Glutamatergic neuron (in vitro differentiated cells): ENCODE measurements around the gene MYO1H. TPM values are rescaled to one million over a fixed set of nuclear protein-coding genes. Genes with fewer than 3 reads are reported as not detected.
"Not testable (repeated sequence)": the region's sequence is repeated elsewhere in the genome, so short reads cannot be mapped to it uniquely, and the experiment has no call there.

Experiments
- DNase-seq: peaks from one replicate; pipeline ENCODE4 v3.0.0; 2022
- H3K27ac Mint-ChIP-seq: one replicate; pipeline ENCODE4 v1.8.0; 2020; ENCODE audit warnings: mild to moderate bottlenecking, mixed read lengths, inconsistent platforms; ENCODE audit not compliant: unreplicated experiment
- H3K27me3 Mint-ChIP-seq: one replicate; pipeline ENCODE4 v1.8.0; 2020; ENCODE audit warnings: mild to moderate bottlenecking, moderate library complexity, mixed read lengths, inconsistent platforms; ENCODE audit not compliant: unreplicated experiment
- H3K36me3 Mint-ChIP-seq: one replicate; pipeline ENCODE4 v1.8.0; 2020; ENCODE audit warnings: mild to moderate bottlenecking, mixed read lengths, inconsistent platforms; ENCODE audit not compliant: unreplicated experiment
- H3K4me1 Mint-ChIP-seq: one replicate; pipeline ENCODE4 v1.8.0; 2020; ENCODE audit warnings: mild to moderate bottlenecking, low read depth, mixed read lengths, inconsistent platforms; ENCODE audit not compliant: unreplicated experiment
- H3K4me3 Mint-ChIP-seq: one replicate; pipeline ENCODE4 v1.8.0; 2020; ENCODE audit warnings: mild to moderate bottlenecking, mixed read lengths, inconsistent platforms; ENCODE audit not compliant: unreplicated experiment
- H3K9me3 Mint-ChIP-seq: one replicate; pipeline ENCODE4 v1.8.0; 2020; ENCODE audit warnings: mild to moderate bottlenecking, moderate library complexity, mixed read lengths, inconsistent platforms; ENCODE audit not compliant: unreplicated experiment
- CTCF ChIP-seq: fragments of 200-600 bp; sonication (generic); IDR thresholded peaks from one replicate; pipeline ENCODE4 v1.5.0; 2021; ENCODE audit not compliant: partially characterized antibody, unreplicated experiment
- total RNA-seq: library from RNA; stranded (reverse); fragmentation: NEBNext Ultra II Directional; extraction: Animal tissue kit (Norgen Biotek cat#: 25700); gene quantifications from one replicate; pipeline ENCODE4 v1.2.1, GENCODE V29; 2021; ENCODE audit not compliant: unreplicated experiment

Gene MYO1H
- total RNA-seq, 1 donor from 2014 or later = 0.27 TPM

GRCh38 chr12:109309381-109310246 is 38.1 kb upstream of the MYO1H start:
- no peaks in the 10 kb centered on the region for H3K36me3 Mint-ChIP-seq
- H3K4me3 Mint-ChIP-seq = peak overlapping the region; percentile 96
- TF ChIP-seq CTCF = no peak

GRCh38 chr12:109310247-109311125 is 37.2 kb upstream of the MYO1H start:
- no peak for DNase-seq
- H3K4me1 Mint-ChIP-seq = peaks cover 6% of the 10 kb centered on the region
- no peak overlapping the region for H3K27ac Mint-ChIP-seq
- peak overlapping the region; percentile 81 for H3K4me3 Mint-ChIP-seq
- H3K27me3 Mint-ChIP-seq = peaks cover 13% of the 10 kb centered on the region
- H3K9me3 Mint-ChIP-seq = peaks cover 7% of the 10 kb centered on the region
- no peaks in the 10 kb centered on the region for H3K36me3 Mint-ChIP-seq
- no peak for TF ChIP-seq CTCF

More at GRCh38 chr12:109309381-109310246, 38.1 kb upstream of the MYO1H start:
- H3K27ac Mint-ChIP-seq = no peak overlapping the region
- peaks cover 8% of the 10 kb centered on the region for H3K9me3 Mint-ChIP-seq
- peaks cover 6% of the 10 kb centered on the region for H3K4me1 Mint-ChIP-seq
- peaks cover 13% of the 10 kb centered on the region for H3K27me3 Mint-ChIP-seq
- no peak for DNase-seq

GRCh38 chr12:109321294-109321693 is 26.4 kb upstream of the MYO1H start:
- H3K4me1 Mint-ChIP-seq, H3K27ac Mint-ChIP-seq, H3K36me3 Mint-ChIP-seq, H3K27me3 Mint-ChIP-seq, H3K9me3 Mint-ChIP-seq, H3K4me3 Mint-ChIP-seq, DNase-seq: not testable (repeated sequence)

- no peak for TF ChIP-seq CTCF
- H3K27ac Mint-ChIP-seq = no peak overlapping the region
- no peaks in the 10 kb centered on the region for H3K9me3 Mint-ChIP-seq
Measured at GRCh38 chr12:109329003-109329402, 18.7 kb upstream of the MYO1H start.

GRCh38 chr12:109329686-109330085 is 18.0 kb upstream of the MYO1H start:
- Mint-ChIP-seq H3K27ac (no peak overlapping the region), H3K27me3 (no peaks in the 10 kb centered on the region), H3K4me3 (no peak overlapping the region), H3K36me3 (no peaks in the 10 kb centered on the region), H3K4me1 (peaks cover 19% of the 10 kb centered on the region), H3K9me3 (no peaks in the 10 kb centered on the region)
- DNase-seq = no peak
- TF ChIP-seq CTCF = no peak

More at GRCh38 chr12:109329003-109329402, 18.7 kb upstream of the MYO1H start:
- Mint-ChIP-seq H3K36me3 (no peaks in the 10 kb centered on the region), H3K4me1 (peaks cover 19% of the 10 kb centered on the region), H3K27me3 (no peaks in the 10 kb centered on the region), H3K4me3 (no peak overlapping the region)
- DNase-seq = no peak
